ENCODE measurements around the gene EXOC6.

The EXOC6 gene

GRCh38 chr10:92834331-92834730, 14.0 kb upstream of the EXOC6 start:
- TF ChIP-seq POU6F1 (CRISPR knock-in tag; IDR thresholded peaks at IDR 0.05; ENCODE audit: borderline replicate concordance, low read depth) (no peak), ZNF8 (CRISPR knock-in tag; IDR thresholded peaks at IDR 0.05) (no peak), PPARA (CRISPR knock-in tag; IDR thresholded peaks at IDR 0.05; ENCODE audit: borderline replicate concordance) (no peak), ZNF70 (CRISPR knock-in tag; IDR thresholded peaks at IDR 0.05) (no peak), ZC3H10 (CRISPR knock-in tag; IDR thresholded peaks at IDR 0.05) (no peak), TSHZ2 (CRISPR knock-in tag; IDR thresholded peaks at IDR 0.05) (no peak), ZNF565 (CRISPR knock-in tag; conservative IDR thresholded peaks at IDR 0.05; ENCODE audit: low read depth) (no peak), OSR1 (CRISPR knock-in tag; IDR thresholded peaks at IDR 0.05) (no peak), ZFP30 (CRISPR knock-in tag; IDR thresholded peaks at IDR 0.05) (no peak), CSRNP3 (CRISPR knock-in tag; IDR thresholded peaks at IDR 0.05) (no peak), ESRRG (CRISPR knock-in tag; IDR thresholded peaks at IDR 0.05) (no peak), ARNTL (CRISPR knock-in tag; IDR thresholded peaks at IDR 0.05; ENCODE audit: borderline replicate concordance, low read depth) (no peak), ISL1 (CRISPR knock-in tag; IDR thresholded peaks at IDR 0.05) (no peak), TOX (CRISPR knock-in tag; IDR thresholded peaks at IDR 0.05; ENCODE audit: borderline replicate concordance) (no peak), GLIS3 (CRISPR knock-in tag; IDR thresholded peaks at IDR 0.05) (no peak), RARB (CRISPR knock-in tag; IDR thresholded peaks at IDR 0.05) (no peak), TCF4 (CRISPR knock-in tag; IDR thresholded peaks at IDR 0.05; ENCODE audit: borderline replicate concordance) (no peak), SNAI2 (CRISPR knock-in tag; IDR thresholded peaks at IDR 0.05) (no peak), CREB5 (CRISPR knock-in tag; IDR thresholded peaks at IDR 0.05; ENCODE audit: low read depth) (no peak), ZFP3 (CRISPR knock-in tag; IDR thresholded peaks at IDR 0.05) (no peak)
- ATAC-seq: peak; percentile 81

- peak; percentile 61 for ATAC-seq
Measured at GRCh38 chr10:92834986-92835385, 13.3 kb upstream of the EXOC6 start.

More at GRCh38 chr10:92834986-92835385, 13.3 kb upstream of the EXOC6 start:
- TF ChIP-seq GLIS3 (CRISPR knock-in tag; IDR thresholded peaks at IDR 0.05): no peak
- no peak for TF ChIP-seq TOX (CRISPR knock-in tag; IDR thresholded peaks at IDR 0.05; ENCODE audit: borderline replicate concordance)
- TF ChIP-seq CREB5 (CRISPR knock-in tag; IDR thresholded peaks at IDR 0.05; ENCODE audit: low read depth): no peak
- no peak for TF ChIP-seq ZFP3 (CRISPR knock-in tag; IDR thresholded peaks at IDR 0.05)
- TF ChIP-seq OSR1 (CRISPR knock-in tag; IDR thresholded peaks at IDR 0.05): no peak
- TF ChIP-seq CSRNP3 (CRISPR knock-in tag; IDR thresholded peaks at IDR 0.05): no peak
- TF ChIP-seq ZNF70 (CRISPR knock-in tag; IDR thresholded peaks at IDR 0.05): no peak
- TF ChIP-seq ARNTL (CRISPR knock-in tag; IDR thresholded peaks at IDR 0.05; ENCODE audit: borderline replicate concordance, low read depth): no peak
- no peak for TF ChIP-seq ZC3H10 (CRISPR knock-in tag; IDR thresholded peaks at IDR 0.05)
- no peak for TF ChIP-seq ESRRG (CRISPR knock-in tag; IDR thresholded peaks at IDR 0.05)
- TF ChIP-seq SNAI2 (CRISPR knock-in tag; IDR thresholded peaks at IDR 0.05): no peak
- TF ChIP-seq BACH2 (CRISPR knock-in tag; IDR thresholded peaks at IDR 0.05; ENCODE audit: borderline replicate concordance): no peak
- TF ChIP-seq ZNF565 (CRISPR knock-in tag; conservative IDR thresholded peaks at IDR 0.05; ENCODE audit: low read depth): no peak
- TF ChIP-seq ZNF8 (CRISPR knock-in tag; IDR thresholded peaks at IDR 0.05): no peak
- no peak for TF ChIP-seq CSDC2 (CRISPR knock-in tag; IDR thresholded peaks at IDR 0.05)

Measured in SK-N-SH treated with all-trans-retinoic acid at 6 μM for 48 hours (cell line).